GM21529 (cell line): Measurements from ENCODE around the gene TMC4.
A peak's percentile ranks its signal among the peaks of the same experiment; 100 is the strongest.

Experiments
- ATAC-seq: cut with Tn5 transposase; IDR thresholded peaks from one replicate; pipeline ENCODE4 v1.9.1; 2021; ENCODE audit not compliant: unreplicated experiment

The TMC4 gene

DNA sequence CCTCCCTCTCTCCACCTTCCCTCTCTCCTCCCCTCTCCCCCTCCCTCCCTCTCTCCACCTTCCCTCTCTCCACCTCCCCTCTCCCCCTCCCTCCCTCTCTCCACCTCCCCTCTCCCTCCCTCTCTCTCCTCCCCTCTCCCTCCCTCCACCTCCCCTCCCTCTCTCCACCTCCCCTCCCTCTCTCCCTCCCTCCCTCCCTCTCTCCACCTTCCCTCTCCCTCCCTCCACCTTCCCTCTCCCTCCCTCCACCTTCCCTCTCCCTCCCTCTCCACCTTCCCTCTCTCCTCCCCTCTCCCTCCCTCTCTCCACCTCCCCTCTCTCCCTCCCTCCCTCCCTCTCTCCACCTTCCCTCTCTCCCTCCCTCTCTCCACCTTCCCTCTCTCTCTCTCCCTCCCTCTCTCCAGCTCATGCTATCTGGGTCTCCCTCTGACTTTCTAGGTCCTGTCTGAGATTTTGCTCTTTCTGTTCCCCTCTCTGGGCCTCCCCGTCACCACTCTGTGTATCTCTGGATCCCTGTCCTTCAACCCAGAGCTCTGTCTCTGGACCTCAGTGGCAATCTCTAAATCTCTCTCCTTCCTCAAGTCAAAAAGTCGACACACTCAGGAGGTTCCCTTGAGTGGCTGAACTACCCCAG, 38.9 kb downstream of the TMC4 start:
- no peak for ATAC-seq

DNA sequence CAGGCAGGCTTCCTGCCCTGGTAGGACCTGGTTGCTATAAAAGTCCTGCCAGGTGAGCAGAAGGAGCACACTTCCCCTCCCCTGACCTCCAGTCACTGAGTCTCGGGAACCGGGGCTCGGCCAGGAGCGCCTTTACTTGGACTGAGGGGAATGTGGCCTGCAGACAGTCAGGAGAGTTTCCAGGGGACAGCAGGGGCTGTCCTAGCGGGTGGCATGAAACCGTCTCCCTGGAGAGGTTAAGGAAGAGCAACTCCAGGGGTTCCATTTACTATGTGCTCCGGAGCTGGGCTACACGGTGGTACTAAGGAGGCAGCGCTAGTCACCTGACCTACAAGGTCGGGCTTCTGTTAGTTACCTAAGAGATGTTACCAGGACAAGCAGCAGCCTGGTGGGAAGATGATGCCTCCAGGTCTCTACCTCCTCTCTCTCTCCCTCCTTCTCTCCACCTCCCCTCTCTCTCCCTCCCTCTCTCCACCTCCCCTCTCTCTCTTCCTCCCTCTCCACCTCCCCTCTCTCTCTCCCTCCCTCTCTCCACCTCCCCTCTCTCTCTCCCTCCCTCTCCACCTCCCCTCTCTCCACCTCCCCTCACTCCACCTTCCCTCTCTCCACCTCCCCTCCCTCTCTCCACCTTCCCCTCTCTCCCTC, 39.5 kb downstream of the TMC4 start:
- no peak for ATAC-seq

DNA sequence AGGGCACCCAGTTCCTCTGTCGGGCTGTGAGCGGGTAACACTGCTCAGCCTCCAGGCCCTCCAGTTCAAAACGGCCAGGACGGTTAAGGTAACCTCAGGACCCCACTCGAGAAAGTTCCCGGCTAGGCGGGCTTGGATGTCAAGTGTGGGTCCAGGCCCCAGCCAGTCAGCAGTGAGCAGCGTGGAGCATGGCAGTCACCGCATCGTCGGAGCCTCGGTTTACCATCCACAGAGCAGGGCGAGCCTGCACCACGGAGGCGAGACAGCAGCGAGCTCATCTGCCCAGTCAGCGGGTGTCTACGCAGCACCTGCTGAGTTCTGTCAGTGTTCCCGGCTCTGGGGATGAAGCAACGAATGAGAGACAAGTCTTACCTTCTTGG, 43.4 kb downstream of the TMC4 start:
- ATAC-seq, result no peak

DNA sequence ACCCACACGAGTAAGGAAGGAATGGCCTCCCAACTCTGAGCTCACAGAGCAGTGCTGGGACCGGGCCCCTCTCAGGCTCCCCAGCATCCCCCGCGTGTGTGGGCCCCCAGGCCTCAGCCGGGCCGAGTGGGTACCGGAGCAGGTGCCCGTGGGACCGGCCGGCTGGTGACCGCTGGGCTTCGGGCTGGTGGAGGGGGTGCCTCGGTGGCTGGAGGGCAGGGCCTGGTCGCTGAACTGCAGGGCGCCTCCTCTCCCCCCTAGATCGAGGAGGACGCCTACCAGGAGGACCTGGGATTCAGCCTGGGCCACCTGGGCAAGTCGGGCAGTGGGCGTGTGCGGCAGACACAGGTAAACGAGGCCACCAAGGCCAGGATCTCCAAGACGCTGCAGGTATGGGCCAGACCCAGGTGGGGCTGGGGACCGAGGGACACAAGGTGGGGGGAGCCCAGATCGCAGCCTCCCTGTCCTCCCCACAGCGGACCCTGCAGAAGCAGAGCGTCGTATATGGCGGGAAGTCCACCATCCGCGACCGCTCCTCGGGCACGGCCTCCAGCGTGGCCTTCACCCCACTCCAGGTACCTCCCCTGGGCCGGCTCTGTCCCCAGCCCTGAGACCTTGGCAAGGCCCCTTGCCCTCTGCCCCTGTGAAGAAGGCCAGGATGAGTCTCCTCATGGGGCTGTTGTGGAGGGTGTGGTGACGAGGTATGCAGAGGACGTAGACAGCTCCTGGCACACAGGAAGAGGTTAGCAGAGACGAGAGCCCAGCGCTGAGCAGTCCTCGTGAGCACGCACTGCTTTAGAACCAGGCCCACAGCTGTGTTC, 44.0 kb downstream of the TMC4 start:
- ATAC-seq, result no peak

DNA sequence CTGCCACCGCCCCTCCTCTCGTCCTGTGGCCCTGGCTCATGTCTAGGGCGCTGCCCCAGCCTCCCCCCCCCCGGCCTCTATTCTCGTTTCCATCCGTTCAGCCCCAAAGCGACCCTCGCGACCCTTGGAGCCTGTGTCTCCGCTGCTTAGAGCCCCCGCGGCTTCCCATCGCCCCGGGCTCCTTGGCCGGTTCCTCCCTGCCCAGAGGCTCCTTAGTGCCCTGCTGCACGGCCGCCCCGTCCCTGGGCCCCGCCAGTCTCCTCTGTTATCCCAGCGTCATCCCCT, 44.6 kb downstream of the TMC4 start:
- no peak for ATAC-seq

DNA sequence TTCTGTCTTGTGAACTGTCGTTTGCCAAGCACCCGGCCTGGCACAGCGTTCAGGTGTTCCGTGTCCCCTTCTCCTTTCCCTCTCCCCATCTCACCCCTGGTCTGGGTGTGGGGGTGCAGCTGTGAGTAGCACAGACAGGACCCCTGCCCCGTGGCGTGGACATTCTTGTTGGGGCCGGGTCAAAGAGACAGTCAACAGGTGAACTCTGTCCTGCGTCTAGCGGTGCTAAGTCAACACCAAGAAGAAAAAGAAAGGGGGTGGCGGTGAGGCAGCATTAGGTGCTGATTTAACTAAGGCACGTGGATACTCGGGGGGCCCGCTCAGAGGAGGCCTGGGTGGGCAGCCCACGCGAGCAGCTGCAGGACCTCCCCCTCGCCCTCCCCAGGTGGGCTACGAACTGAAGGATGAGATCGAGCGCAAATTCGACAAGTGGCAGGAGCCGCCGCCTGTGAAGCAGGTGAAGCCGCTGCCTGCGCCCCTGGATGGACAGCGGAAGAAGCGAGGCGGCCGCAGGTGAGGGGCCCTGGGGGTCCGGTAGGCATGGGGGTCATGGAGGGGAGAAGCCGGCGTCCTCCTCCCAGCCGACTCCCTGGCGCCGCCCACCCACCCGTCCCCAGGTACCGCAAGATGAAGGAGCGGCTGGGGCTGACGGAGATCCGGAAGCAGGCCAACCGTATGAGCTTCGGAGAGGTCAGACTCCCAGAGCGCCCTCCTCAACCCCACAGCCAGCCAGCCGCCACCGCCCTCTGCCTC, 45.1 kb downstream of the TMC4 start:
- ATAC-seq, result no peak

DNA sequence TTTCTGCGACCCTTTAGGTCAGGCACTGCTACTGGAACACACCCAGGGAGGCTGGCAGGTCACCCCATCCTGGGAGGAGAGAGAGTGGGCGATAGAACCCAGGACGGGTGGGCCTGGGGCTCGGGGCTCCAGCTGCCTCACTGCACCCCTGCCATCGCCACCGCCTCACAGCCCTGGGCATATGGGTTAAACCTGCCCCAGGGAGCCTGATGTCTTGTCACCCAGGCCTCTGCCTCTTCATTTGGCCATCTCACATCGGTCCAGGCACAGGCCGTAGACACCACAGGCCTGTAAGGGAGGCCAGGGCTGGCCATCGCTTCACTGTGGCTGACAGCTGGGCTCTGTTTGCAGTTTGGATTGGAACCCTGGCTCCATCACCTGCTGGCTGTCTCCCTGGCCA, 47.2 kb downstream of the TMC4 start:
- no peak for ATAC-seq

DNA sequence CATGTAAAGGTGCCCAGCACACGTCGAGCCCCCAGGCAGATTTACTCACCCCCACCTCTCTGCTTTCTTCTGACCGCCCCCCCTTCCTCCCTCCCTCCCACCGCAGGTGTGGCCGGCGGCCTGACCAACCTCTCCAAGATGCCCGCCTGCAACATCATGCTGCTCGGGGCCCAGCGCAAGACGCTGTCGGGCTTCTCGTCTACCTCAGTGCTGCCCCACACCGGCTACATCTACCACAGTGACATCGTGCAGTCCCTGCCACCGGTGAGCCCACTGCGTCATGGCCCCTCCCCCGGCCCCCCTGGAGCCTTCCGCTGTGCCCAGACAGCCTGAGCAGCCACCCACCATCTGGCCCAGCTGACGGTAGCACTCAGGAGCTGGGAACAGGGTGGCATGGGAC, 48.6 kb downstream of the TMC4 start:
- no peak for ATAC-seq

DNA sequence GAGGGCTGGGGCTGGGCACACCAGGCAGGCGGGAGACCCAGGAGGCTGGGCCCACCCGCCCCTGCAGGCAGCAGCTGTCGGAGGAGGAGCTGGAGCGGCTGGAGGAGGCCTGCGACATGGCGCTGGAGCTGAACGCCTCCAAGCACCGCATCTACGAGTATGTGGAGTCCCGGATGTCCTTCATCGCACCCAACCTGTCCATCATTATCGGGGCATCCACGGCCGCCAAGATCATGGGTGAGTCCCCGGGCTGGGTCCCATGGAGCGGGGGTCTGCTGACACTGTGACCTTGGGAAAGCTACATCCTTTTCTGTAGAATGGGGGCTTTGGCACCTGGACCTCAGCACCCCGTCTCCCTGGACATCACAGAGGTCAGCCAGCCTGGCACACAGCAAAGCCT, 49.3 kb downstream of the TMC4 start:
- no peak for ATAC-seq

DNA sequence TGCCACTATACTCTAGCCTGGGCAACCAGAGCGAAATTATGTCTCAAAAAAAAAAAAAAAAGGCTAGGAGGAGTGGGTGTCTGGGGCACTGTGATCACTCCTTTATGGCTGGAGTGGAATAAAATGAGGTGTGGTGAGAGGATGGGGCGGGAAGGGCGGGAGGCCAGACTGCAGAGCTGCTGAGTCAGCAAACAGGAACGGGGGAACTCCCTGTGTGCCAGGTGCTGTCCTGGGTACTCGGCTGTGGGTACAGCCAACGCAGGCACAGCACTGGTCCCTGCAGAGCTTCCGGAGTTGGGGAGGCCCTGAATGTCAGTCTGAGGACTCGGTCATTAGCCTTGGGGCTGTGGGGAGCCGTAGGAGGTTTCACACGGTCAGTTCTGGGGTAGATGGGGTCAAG, 51.7 kb downstream of the TMC4 start:
- no peak for ATAC-seq

DNA sequence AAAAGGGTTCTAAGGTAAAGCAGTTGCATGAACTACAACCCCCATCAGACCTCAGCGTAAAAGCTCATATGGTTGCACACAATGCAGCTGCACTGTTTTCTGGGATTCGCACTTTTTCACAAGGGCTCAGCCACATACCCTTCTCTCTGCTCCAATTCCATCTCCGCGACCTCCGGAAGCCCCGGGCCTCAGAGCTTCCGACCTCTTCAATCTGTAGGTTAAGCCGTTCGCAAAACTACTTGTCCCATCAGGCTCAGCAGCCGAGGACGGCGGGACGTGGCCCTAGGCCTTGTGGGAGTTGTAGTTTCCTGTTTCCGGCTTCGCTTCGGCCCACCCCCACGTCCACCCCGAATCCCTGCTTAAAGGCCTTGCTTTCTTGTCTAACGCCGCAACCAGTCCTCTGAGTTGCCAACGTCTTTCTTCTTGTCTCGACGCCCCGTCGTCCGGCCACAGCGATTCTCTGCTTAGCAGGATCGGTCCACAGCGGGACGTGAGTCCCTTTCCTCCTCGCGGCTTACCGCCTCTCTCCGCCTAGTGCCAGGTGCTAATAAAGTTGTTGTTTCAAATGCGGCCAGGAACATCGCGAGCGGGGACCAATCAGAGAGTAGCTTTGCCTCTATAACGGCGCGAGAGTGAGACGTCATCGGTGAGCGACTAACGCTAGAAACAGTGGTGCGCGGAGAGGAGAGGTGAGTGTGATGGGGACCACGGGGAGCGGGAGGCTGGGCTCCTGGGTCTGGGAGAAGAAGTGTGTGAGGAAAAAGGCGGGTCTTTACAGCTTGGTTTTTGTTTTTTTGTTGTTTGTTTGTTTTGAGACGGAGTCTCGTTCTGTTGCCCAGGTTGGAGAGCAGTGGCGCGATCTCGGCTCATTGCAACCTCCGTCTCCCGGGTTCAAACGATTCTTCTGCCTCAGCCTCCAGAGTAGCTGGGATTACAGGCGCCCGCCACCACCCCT, 57.6 kb downstream of the TMC4 start, which contains the start of the genes PRPF31 and TFPT:
PRPF31 (plus strand) TSS at position 646 of the 955 bp plus-strand sequence. CDS start 2,525 bp downstream, outside the sequence.
TFPT (minus strand) TSS at position 549 of the 955 bp plus-strand sequence; CDS start at position 161, 388 bp downstream.
- peak; percentile 72 for ATAC-seq

DNA sequence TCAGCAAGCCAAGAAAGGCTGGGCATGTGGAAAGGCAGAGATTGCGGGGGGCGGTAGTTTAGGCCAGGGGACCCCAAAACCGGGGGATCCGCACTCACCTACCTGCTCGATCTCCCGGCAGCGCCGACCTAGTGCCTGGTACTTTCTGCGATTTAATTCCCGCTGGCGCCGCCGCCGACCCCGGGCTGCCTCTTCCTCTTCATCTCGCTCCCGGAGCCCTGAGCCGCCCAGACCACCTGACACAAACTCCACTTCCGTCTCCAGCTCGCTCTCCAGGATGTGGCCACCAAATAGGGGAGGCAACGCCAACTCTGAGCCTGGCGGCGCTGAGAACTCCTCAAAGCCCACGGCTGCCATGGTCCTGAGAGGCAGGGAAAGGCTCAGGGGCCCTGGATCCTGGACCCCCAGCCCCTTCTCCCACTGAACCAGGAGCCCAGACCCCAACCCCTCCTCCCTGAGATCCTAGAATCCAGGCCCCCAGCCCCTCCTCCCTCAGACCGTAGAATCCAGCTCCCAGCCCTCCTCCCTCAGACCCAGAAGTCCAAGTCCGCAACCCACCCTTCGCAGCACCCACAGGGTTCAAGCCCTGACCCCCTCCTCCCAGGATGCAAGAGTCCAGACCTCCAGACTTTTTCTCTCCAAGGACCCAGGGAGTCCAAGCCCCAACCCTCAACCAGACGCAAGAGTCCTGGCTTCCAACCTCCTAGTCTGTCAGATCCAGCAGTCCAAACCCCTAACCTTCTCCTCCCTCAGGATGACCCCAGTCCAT, 58.4 kb downstream of the TMC4 start:
- no peak for ATAC-seq
